Lower lobe of right lung (tissue), 2 donors: ENCODE data around the gene MTTP. TPM values are rescaled to one million over a fixed set of nuclear protein-coding genes. Genes with fewer than 3 reads are reported as not detected.

ENCODE experiments used
- ATAC-seq, 2 donors: fragments of 200-7000 bp; cut with Tn5 transposase; one replicate each; pipeline ENCODE4 v1.9.1; 2020 to 2022; ENCODE audit warnings: mild to moderate bottlenecking in 2 of 2, moderate library complexity in 2 of 2
- DNase-seq: peaks from one replicate; pipeline ENCODE4 v3.0.0-alpha.2; 2020
- H3K27ac ChIP-seq: fragments of 200-600 bp; one replicate; pipeline ENCODE4 v1.8.0; 2022
- H3K27me3 ChIP-seq: fragments of 200-600 bp; one replicate; pipeline ENCODE4 v1.8.0; 2022; ENCODE audit warnings: low read depth
- H3K36me3 ChIP-seq: fragments of 200-600 bp; one replicate; pipeline ENCODE4 v1.8.0; 2022; ENCODE audit warnings: mild to moderate bottlenecking
- H3K4me1 ChIP-seq: fragments of 200-600 bp; one replicate; pipeline ENCODE4 v1.8.0; 2022
- H3K4me3 ChIP-seq: fragments of 200-600 bp; one replicate; pipeline ENCODE4 v1.8.0; 2022; ENCODE audit warnings: mild to moderate bottlenecking
- H3K9me3 ChIP-seq: fragments of 200-600 bp; one replicate; pipeline ENCODE4 v1.8.0; 2022
- intact Hi-C: fragments of 100-400 bp; cut with DNase I; formaldehyde crosslinking; loops from one replicate; pipeline ENCODE4 v1.11.0; 2022
- total RNA-seq: library from RNA; stranded (reverse); fragmentation: NEBNext Ultra II Directional; extraction: Animal tissue kit (Norgen Biotek cat#: 25700); gene quantifications from one replicate; pipeline ENCODE4 v1.2.1, GENCODE V29; 2021
- TF ChIP-seq, protein P1 (sequence below): fragments of 200-600 bp; IDR thresholded peaks from one replicate; pipeline ENCODE4 v1.8.0; 2022; ENCODE audit warnings: antibody characterized with exemption, mild to moderate bottlenecking
- donor health status: DM: no; HTN: yes; CAD: no; lungs with severe emphysema.

MTTP gene
- total RNA-seq, 1 donor from 2014 or later: 0.15 TPM

DNA sequence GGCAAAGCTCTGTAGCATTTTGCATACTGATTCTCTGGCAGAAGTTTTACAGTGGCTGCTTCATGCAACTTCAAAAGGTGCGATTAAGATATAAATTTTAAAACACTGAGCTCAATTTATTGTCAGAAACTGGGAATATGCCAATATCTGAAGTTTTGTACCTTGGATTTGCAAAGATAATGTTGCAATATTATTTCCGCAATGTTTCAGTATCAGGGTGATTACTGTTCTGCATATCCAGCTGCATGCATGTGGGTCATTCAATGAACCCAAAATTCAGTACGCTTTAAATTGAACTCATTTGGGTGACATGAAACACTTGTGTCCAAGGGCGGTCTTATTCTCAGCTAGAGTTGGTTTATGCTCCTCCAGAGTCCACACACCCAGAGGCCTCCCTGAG is 37.0 kb upstream of the MTTP start:
- intact Hi-C loops: no loop called here
- Histone ChIP-seq H3K27ac (no peak overlapping the region), H3K4me1 (no peaks in the 10 kb centered on the region), H3K36me3 (no peaks in the 10 kb centered on the region), H3K4me3 (no peak overlapping the region), H3K9me3 (no peaks in the 10 kb centered on the region), H3K27me3 (no peaks in the 10 kb centered on the region)
- ATAC-seq: no peak
- no peak for DNase-seq
- TF ChIP-seq, protein P1, sequence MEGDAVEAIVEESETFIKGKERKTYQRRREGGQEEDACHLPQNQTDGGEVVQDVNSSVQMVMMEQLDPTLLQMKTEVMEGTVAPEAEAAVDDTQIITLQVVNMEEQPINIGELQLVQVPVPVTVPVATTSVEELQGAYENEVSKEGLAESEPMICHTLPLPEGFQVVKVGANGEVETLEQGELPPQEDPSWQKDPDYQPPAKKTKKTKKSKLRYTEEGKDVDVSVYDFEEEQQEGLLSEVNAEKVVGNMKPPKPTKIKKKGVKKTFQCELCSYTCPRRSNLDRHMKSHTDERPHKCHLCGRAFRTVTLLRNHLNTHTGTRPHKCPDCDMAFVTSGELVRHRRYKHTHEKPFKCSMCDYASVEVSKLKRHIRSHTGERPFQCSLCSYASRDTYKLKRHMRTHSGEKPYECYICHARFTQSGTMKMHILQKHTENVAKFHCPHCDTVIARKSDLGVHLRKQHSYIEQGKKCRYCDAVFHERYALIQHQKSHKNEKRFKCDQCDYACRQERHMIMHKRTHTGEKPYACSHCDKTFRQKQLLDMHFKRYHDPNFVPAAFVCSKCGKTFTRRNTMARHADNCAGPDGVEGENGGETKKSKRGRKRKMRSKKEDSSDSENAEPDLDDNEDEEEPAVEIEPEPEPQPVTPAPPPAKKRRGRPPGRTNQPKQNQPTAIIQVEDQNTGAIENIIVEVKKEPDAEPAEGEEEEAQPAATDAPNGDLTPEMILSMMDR: no peak

DNA sequence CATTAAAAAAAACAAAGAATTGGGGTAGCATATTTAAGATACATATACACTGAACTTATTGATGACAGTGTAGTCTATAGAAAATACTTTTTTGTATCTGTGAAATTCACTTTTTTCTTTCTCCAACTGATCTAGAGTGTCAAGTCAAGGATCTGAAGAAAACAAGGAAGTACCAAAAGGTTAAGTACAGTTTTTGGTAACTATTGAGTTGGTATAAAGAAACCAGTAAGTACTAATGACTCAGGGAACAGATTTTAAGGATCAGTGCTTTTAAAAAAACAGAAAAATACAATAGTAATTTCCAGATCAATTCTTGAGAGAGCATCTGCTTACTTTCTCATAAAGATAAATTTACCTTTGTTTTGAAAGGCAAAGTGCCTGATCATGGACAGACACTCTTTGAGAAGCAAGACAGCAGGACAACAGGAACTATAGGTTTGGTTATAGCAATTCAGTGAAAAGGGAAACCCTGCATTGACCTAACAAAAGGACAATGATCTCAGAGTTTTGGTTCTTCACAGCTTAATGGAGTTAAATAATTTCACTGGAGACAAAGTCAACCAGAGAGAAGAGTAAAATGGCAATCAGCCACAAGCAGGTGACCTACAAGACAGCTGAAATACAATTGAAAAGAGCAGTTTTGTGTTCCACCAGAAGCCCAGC is 34.2 kb upstream of the MTTP start:
- ATAC-seq (no peak), DNase-seq (no peak)
- Histone ChIP-seq H3K27me3 (no peaks in the 10 kb centered on the region), H3K36me3 (no peaks in the 10 kb centered on the region), H3K27ac (no peak overlapping the region), H3K4me3 (no peak overlapping the region), H3K9me3 (no peaks in the 10 kb centered on the region), H3K4me1 (no peaks in the 10 kb centered on the region)
- TF ChIP-seq, protein P1: no peak
- intact Hi-C loops: no loop called here

DNA sequence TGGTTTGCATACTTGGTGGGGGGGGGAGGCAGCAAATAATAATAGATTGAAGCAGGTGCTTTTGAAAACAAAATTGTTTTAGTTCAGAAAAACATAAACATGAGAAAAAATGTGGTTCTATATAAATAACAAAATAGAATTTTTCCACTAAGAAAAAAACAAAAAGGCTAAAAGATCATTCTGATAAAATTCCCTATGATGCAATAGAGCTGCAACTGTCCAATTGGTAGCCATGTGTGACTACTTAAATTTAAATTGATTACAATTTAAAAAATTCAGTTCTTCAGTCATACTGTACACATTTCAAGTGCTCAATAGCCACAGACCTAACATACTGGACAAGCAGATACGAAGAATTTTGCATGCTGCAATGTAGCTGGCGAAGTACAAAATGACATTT is 21.8 kb upstream of the MTTP start:
- Histone ChIP-seq H3K4me1 (no peaks in the 10 kb centered on the region), H3K36me3 (peaks cover 31% of the 10 kb centered on the region), H3K9me3 (no peaks in the 10 kb centered on the region), H3K27ac (no peak overlapping the region), H3K4me3 (no peak overlapping the region), H3K27me3 (no peaks in the 10 kb centered on the region)
- intact Hi-C loops: no loop called here
- ATAC-seq (no peak), DNase-seq (no peak)
- TF ChIP-seq, protein P1: no peak

DNA sequence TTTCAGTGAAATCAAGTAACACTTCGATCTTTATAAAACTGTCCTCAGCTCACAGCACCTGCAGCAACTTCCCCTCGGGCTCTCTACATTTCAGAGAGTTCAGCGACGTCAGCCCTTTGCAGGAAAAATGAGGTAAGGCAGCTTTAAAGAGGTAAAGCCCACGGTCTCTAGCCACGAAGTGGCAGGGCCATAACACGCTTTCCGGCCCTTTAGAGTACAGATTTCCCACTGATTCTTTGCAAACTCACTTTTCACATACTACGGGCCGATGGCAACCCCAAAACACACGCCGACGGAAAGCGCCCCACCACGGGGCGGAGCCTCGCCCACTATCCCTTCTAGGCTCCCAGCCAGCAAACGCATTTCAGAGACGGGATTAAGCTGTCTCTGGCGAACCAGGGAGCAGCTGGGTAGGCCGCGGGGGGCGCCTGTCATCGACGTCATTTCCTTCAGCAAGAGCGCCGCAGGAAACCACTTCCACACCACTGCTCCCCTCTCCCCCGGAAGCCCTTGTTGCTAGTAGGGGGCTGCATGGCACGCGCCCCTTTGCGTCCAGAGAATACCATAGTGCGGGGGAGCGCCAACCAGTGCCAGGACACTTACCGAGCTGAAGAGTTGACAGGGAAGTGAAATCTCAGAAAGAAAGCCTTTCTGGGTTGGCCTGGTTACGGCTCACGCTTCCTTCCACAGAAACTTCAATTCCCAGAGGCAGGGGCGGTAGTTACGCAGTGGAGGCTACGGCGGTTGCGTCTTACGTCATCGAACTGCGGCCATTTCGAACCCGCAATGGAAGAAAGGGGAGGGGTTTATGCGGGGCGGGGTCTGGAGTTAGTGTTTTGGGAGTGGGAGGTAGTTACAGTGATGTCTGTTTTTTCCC is 11.1 kb upstream of the MTTP start, which contains the start of gene TRMT10A:
Gene TRMT10A (minus strand): TSS at position 730 of the 877 bp plus-strand sequence. CDS start 4,701 bp downstream, outside the sequence.
- ATAC-seq: peak; percentile 97 to 98
- peak within 1 kb of the TSS; percentile 63 for H3K4me3 ChIP-seq
- H3K36me3 ChIP-seq: no peaks in the 10 kb centered on the region
- TF ChIP-seq, protein P1: peak; percentile 30
- no peaks in the 10 kb centered on the region for H3K4me1 ChIP-seq
- H3K27me3 ChIP-seq: no peaks in the 10 kb centered on the region
- DNase-seq: peak; percentile 99
- H3K9me3 ChIP-seq: no peaks in the 10 kb centered on the region
- intact Hi-C loops: loop anchor here (10.0 kb wide), 1 partner anchor 381 kb away; the partner anchor contains the start of gene DNAJB14
- peak within 1 kb of the TSS; percentile 96 for H3K27ac ChIP-seq

DNA sequence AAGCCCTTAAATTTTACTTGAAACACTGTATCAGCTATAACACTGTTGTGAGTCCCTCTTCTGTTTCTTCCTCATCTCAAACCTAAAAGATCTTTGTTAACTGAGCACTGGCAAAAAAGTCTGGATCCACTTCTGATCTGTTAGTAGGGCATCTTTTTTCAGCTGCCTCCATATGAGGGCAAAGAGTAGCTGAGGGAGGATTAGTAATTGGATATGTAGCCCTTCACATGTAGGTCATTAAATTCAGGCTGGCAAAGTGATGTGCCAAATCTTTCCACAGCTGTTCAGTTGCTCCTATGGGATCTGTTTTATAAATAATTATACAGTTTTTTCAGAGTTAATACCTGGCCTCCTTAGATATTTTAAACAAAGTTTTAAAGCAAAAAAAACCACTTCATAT is 9.7 kb upstream of the MTTP start:
- no peak for ATAC-seq
- H3K4me1 ChIP-seq: no peaks in the 10 kb centered on the region
- H3K27ac ChIP-seq: no peak overlapping the region
- no peaks in the 10 kb centered on the region for H3K36me3 ChIP-seq
- intact Hi-C loops: loop anchor here (10.0 kb wide), 1 partner anchor 380 kb away; the partner anchor contains the start of gene DNAJB14
- TF ChIP-seq, protein P1: no peak
- H3K4me3 ChIP-seq: no peak overlapping the region
- no peak for DNase-seq
- H3K9me3 ChIP-seq: no peaks in the 10 kb centered on the region
- no peaks in the 10 kb centered on the region for H3K27me3 ChIP-seq
